C4-2B (cell line): ENCODE data around the gene FRMPD2.
"Not testable (repeated sequence)": the region's sequence is repeated elsewhere in the genome, so short reads cannot be mapped to it uniquely, and the experiment has no call there.

ENCODE experiments used
- H3K27ac ChIP-seq: fragments of 450-650 bp; 2 replicates; pipeline ENCODE4 v1.5.1; 2017
- ZFX ChIP-seq: fragments of 450-650 bp; IDR thresholded peaks from 2 replicates; pipeline ENCODE4 v1.6.1; 2017
- TF ChIP-seq, protein P1 (sequence below): fragments of 450-650 bp; conservative IDR thresholded peaks from 2 replicates; pipeline ENCODE4 v1.5.1; 2017; ENCODE audit warnings: mild to moderate bottlenecking

The FRMPD2 gene

DNA sequence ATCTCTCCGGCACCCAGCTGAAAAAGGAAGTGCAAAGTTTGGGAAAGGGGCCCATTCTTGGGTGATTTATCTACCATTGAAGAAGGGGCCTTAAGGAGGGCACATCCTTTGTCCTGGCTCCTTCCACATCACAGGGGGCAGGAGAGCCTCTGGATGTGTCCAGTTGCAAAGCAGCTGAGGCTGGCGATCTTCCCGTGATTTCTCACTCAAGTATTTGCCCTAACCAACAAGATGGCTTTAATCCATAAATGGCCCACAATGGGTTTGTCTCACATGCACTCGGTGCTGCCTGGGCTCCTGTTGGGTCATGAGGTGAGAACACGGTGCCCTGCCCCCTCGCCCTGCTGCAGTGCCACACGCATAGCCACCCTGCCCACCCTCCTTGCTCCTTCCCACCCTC, 14.2 kb upstream of the FRMPD2 start:
- TF ChIP-seq ZFX, result no peak
- TF ChIP-seq, protein P1, sequence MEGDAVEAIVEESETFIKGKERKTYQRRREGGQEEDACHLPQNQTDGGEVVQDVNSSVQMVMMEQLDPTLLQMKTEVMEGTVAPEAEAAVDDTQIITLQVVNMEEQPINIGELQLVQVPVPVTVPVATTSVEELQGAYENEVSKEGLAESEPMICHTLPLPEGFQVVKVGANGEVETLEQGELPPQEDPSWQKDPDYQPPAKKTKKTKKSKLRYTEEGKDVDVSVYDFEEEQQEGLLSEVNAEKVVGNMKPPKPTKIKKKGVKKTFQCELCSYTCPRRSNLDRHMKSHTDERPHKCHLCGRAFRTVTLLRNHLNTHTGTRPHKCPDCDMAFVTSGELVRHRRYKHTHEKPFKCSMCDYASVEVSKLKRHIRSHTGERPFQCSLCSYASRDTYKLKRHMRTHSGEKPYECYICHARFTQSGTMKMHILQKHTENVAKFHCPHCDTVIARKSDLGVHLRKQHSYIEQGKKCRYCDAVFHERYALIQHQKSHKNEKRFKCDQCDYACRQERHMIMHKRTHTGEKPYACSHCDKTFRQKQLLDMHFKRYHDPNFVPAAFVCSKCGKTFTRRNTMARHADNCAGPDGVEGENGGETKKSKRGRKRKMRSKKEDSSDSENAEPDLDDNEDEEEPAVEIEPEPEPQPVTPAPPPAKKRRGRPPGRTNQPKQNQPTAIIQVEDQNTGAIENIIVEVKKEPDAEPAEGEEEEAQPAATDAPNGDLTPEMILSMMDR, result no peak
- H3K27ac ChIP-seq, result peak overlapping the region; percentile 77

- TF ChIP-seq, protein P1, result no peak
- TF ChIP-seq ZFX, result no peak
These were observed 13.2 kb upstream of the FRMPD2 start for GRCh38 chr10:48287417-48288391.

DNA sequence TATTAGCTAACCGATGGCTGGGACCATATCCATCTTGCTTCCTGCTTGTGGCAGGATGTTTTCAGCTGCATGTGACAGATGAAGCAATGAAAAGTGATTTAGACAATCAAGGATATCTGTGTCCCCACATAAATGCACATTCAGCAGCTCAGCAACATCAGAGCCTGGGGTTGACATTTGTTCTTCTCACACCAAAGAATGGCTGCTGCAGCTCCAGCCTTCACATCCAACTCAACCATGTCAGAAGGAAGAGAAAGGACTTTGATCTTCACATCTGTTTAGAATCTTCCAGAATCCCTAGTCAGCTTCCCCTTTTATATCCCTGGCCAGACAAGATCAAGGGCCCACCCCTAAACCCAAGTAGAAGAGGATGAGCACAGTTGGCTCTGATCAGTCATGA, 11.9 kb upstream of the FRMPD2 start:
- H3K27ac ChIP-seq, result no peak overlapping the region
- no peak for TF ChIP-seq ZFX
- TF ChIP-seq, protein P1, result no peak

More at GRCh38 chr10:48287417-48288391, 13.2 kb upstream of the FRMPD2 start:
- peak overlapping the region; percentile 77 for H3K27ac ChIP-seq

GRCh38 chr10:48285710-48286109, 11.2 kb upstream of the FRMPD2 start:
- TF ChIP-seq, protein P1, result no peak
- no peak for TF ChIP-seq ZFX
- no peak overlapping the region for H3K27ac ChIP-seq

GRCh38 chr10:48284811-48285210, 10.3 kb upstream of the FRMPD2 start:
- H3K27ac ChIP-seq, result no peak overlapping the region
- TF ChIP-seq, protein P1, result no peak
- no peak for TF ChIP-seq ZFX

DNA sequence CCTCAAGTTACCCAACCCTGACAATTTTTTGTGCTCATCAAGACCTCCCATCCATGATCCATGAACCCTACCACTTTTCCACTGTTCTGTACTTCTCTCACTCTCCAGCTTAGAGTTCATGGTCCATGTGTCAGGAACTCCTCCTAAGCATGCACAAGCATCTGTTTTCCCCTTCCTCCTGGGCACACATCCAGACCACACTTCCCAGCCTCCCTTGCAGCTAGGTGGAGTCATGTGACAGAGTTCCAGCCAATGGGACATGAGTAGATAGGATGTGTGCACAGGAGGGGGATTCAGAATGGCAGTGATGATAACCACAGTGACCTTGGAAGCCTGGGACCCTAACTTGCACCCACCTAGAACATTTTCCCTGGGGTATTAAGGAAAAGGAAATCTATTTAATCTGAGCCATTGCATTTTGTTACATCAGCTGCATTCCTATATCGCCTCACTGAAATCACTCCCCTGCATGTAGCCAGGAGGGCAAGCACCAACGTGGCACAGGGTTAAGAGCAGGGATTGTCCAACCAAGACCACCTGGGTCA, 9.6 kb upstream of the FRMPD2 start:
- TF ChIP-seq ZFX, result no peak
- TF ChIP-seq, protein P1, result no peak
- H3K27ac ChIP-seq, result no peak overlapping the region

DNA sequence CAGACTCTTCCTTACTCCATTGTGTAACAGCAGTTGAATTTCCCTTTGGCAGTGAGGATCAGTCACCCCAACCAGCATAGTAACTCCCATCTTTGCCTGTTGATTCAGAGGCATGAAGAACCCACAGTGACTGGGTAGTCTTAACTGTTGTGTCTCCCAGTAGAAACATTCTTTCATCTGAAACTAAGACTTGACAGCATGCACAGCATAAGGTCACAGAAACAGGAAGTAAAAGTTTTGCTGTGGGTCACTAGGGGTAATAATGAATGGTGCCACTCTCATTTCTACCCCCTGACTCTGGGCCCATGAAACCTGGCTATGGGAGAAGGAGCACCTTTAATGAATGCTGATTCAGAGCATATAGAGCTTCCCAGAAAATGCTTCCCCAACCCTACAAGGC, 8.3 kb upstream of the FRMPD2 start:
- TF ChIP-seq ZFX, result no peak
- TF ChIP-seq, protein P1, result no peak
- H3K27ac ChIP-seq, result no peak overlapping the region

DNA sequence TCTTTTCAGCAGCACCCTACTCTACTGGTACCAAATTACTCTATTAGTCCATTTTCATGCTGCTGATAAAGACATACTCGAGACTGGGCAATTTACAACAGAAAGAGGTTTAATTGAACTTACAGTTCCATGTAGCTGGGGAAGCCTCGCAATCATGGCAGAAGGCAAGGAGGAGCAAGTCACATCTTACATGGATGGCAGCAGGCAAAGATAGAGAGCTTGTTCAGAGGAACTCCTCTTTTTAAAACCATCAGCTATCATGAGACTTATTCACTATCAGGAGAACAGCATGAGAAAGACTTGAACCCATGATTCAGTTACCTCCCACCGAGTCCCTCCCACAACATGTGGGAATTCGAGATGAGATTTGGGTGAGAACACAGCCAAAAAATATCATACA, 7.2 kb upstream of the FRMPD2 start:
- H3K27ac ChIP-seq, result not testable (repeated sequence)
